Omental fat pad (tissue), 4 donors: ENCODE data around the gene REM2. TPM values are rescaled to one million over a fixed set of nuclear protein-coding genes. Genes with fewer than 3 reads are reported as not detected.
"Not testable (repeated sequence)": the region's sequence is repeated elsewhere in the genome, so short reads cannot be mapped to it uniquely, and the experiment has no call there.

Source experiments
- ATAC-seq: fragments of 150-250 bp; one replicate; pipeline ENCODE4 v1.9.1; 2016; ENCODE audit warnings: mild to moderate bottlenecking, moderate library complexity; ENCODE audit not compliant: low FRiP score
- DNase-seq: peaks from one replicate; pipeline ENCODE4 v3.0.0-alpha.2; 2019; ENCODE audit warnings: low spot score
- total RNA-seq, 4 donors: library from RNA; depleted of rRNA; stranded (reverse); fragments of >200 nt; gene quantifications; one replicate each; pipeline ENCODE4 v1.1.0, GENCODE V29; 2016
- TF ChIP-seq, protein P1 (sequence below), 3 donors: fragments of 450-650 bp; IDR thresholded peaks; one replicate each; pipeline ENCODE4 v1.5.1; 2016 to 2017; ENCODE audit warnings: antibody characterized with exemption in 3 of 3, mild to moderate bottlenecking in 3 of 3, moderate library complexity in 2 of 3

The REM2 gene
- total RNA-seq, 4 donors from 2014 or later: 0.24 to 3.3 (median 1.0) TPM

DNA sequence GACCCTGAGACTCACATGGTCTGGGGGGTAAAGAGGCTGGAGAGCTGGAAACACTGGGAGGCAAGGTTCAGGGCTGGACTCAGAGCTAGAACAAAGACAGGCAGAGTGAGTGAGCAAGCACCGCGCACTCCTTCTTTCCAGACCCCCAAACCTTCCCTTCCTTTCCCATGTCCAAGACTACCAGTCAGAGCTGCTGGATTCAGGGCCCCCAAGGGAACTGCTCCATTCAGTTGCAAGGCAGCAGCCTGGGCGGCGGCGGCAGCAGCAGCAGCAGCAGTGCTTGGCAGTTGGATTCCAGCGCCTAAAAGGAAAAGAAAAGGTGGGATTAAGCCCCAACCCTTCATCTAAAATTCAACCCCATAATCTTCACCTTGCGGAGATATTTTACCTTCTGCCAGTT, 18.8 kb downstream of the REM2 start:
- DNase-seq (no peak), ATAC-seq (no peak)
- TF ChIP-seq, protein P1, sequence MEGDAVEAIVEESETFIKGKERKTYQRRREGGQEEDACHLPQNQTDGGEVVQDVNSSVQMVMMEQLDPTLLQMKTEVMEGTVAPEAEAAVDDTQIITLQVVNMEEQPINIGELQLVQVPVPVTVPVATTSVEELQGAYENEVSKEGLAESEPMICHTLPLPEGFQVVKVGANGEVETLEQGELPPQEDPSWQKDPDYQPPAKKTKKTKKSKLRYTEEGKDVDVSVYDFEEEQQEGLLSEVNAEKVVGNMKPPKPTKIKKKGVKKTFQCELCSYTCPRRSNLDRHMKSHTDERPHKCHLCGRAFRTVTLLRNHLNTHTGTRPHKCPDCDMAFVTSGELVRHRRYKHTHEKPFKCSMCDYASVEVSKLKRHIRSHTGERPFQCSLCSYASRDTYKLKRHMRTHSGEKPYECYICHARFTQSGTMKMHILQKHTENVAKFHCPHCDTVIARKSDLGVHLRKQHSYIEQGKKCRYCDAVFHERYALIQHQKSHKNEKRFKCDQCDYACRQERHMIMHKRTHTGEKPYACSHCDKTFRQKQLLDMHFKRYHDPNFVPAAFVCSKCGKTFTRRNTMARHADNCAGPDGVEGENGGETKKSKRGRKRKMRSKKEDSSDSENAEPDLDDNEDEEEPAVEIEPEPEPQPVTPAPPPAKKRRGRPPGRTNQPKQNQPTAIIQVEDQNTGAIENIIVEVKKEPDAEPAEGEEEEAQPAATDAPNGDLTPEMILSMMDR (IDR thresholded peaks at IDR 0.05): no peak

DNA sequence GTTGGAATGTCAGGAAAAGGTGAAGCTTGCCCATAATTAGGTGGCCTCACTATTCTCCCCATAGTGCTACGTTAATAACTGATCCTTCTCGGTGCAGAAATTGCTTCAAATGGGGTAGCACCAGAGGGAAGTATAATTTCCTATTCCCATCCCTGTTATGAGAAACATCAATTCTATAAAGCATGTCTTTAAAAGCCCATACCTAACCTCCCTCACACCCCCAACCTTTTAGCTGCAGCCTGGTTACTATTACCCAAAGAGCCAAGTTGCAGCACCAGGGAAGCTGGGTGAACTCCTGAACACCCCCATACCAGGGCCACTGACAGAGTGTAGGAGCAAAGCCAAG, 20.7 kb downstream of the REM2 start:
- ATAC-seq (no peak), DNase-seq (no peak)
- TF ChIP-seq, protein P1 (IDR thresholded peaks at IDR 0.05): no peak

DNA sequence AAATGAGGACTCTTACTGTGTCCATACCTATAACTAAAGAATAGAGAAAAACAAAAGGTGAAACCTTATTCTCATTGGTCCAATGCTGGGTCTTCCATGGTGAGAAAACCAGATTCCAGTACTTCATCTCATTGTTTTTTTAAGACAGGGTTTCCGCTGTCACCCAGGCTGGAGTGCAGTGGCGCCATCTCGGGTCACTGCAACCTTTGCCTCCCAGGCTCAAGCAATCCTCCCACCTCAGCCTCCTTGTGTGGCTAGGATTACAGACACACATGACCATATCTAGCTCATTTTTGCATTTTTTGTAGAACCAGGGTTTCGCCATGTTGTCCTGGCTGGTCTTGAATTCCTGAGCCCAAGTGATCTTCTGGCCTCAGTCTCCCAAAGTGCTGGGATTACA, 22.6 kb downstream of the REM2 start:
- no peak for ATAC-seq

DNA sequence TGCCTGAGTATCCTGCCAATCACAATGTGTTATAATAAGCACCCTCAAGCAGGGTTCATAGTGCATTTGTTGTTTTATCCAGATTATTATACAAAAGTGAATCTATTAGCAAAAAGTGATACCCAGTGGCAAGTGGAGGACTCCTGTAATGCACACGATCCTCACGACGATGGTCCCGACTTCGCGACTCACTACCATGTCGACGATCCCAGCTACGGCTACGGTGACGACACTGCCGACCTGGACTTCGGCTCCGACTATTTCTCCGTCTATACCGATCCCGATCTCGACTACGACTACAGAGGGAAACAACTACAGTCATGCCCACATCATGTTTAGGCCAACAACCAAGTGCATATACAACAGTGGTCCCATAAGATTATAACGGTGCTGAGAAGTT, 23.1 kb downstream of the REM2 start:
- ATAC-seq (no peak), DNase-seq (no peak)
- TF ChIP-seq, protein P1 (IDR thresholded peaks at IDR 0.05): no peak

More for the DNA sequence above, 22.6 kb downstream of the REM2 start:
- TF ChIP-seq, protein P1 (IDR thresholded peaks at IDR 0.05): no peak
- no peak for DNase-seq

DNA sequence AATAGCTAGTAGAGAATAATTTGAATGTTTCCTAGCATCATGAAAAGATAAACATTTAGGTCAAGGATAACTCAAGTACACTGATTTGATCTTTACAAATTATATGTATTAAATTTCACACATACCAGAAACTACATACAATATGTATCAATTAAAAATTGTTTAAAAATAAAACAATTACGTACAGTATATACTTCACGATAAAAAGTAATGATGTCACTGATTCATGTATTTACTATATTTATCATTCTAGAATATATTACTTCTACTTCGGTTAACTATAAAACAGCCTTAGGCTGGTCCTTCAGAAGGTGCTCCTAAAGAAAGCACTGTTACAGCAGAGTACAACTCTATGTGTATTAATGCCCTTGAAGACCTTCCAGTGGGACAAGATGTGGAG, 24.4 kb downstream of the REM2 start:
- TF ChIP-seq, protein P1 (IDR thresholded peaks at IDR 0.05): no peak
- no peak for DNase-seq
- ATAC-seq: no peak

DNA sequence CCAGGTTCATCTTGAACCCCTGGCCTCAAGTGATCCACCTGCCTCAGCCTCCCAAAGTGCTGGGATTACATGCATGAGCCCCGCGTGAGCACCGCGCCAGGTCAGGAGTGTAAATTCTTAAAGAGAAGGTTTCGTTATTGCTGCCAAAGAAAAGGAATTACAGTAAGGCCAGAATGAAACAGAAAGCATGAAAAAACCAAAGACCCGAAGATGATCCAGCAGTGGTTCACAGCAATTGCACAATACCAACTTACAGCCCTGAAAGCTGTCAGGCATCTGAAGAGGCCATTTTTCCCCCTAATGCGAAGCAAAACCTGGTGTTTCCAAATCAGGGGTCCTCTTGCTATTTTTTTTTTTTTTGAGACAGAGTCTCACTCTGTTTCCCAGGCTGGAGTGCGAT, 25.6 kb downstream of the REM2 start:
- TF ChIP-seq, protein P1 (IDR thresholded peaks at IDR 0.05): no peak
- DNase-seq (no peak), ATAC-seq (peak; percentile 62)

DNA sequence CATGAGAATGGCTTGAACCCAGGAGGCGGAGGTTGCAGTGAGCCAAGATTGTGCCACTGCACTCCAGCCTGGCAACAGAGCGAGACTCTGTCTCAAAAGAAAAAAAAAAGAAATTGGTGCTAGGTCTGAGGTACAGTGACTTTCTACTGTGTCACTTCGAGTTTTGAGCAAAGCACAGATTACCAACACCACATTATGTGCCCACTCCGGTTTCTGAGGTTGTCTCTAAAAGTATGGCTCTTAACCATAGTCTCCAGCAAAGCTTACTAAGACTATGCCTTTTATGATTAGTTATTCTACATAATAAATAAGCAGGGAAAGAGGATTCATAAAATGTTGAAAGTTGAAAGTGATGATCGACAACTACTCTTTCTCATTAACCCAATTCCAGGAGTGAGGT, 27.9 kb downstream of the REM2 start:
- TF ChIP-seq, protein P1 (IDR thresholded peaks at IDR 0.05): no peak
- ATAC-seq (no peak), DNase-seq (no peak)

DNA sequence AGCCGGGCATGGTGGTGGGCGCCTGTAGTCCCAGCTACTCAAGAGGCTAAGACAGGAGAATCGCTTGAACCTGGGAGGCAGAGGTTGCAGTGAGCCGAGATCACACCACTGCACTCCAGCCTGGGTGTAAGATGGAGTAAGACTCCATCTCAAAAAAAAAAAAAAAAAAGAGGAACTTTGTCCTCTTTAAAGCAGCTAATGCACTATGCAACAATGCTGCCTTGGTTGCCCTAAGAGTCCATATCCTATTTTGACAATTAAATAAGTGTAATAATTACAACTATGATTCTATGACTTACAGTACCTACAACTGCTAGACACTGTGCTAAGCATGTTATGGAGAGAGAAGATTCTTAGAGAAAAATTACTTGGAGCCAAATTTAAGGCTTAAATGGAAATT, 31.8 kb downstream of the REM2 start:
- not testable (repeated sequence) for ATAC-seq, DNase-seq
